DOHH2 (cell line): ENCODE measurements around the gene OBP2B.

Experiments
- CTCF ChIP-seq: fragments of 200-600 bp; sonication (generic); IDR thresholded peaks from one replicate; pipeline ENCODE4 v1.5.1; 2014; ENCODE audit warnings: antibody characterized with exemption, mild to moderate bottlenecking, low read depth, low read length; ENCODE audit not compliant: poor library complexity, severe bottlenecking
- EZH2phosphoT487 ChIP-seq: fragments of 200-600 bp; sonication (generic); IDR thresholded peaks from 2 replicates; pipeline ENCODE4 v1.6.1; 2017; ENCODE audit warnings: borderline replicate concordance, mild to moderate bottlenecking, antibody characterized with exemption, low read length, moderate library complexity, mixed read lengths

DNA sequence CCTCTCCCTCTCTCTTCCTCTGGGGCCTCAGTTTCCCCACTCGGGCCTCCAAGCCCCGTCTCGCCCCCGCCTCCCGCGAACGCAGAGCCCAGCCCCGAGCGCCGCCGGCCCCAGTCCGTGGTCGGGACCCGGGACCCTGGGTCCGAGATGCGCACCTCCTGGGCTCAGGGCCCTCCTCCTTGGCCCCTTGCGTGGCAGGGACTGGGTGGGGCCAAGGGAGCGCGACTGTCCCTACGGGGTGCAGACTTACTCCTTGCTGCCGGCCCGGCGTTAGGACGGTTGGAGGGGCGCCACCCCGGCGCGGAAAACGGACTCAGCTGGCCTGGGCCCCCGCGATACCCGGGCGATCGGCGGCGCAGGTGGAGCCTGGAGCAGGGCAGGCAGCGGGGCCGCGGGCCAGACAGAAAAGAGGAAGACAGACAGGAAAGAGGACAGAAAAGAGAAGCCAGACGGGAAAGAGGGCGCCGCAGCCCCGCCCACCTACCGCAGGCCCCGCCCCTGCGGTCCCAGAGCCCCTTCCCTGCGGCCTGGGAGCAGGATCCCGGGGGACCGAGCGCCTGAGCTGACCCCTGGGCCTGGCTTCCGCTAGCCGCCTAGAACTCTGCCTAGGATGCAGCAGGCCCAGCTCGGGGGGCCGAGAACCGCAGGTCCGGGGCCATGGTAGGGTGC, 45.4 kb downstream of the OBP2B start, which contains the start of gene GBGT1:
- no peak for TF ChIP-seq CTCF
- TF ChIP-seq EZH2phosphoT487: no peak
